ENCODE measurements around the gene MGLL.

Gene MGLL

GRCh38 chr3:127711896-127712295, 110.4 kb downstream of the MGLL start:
- TF ChIP-seq, protein P1, sequence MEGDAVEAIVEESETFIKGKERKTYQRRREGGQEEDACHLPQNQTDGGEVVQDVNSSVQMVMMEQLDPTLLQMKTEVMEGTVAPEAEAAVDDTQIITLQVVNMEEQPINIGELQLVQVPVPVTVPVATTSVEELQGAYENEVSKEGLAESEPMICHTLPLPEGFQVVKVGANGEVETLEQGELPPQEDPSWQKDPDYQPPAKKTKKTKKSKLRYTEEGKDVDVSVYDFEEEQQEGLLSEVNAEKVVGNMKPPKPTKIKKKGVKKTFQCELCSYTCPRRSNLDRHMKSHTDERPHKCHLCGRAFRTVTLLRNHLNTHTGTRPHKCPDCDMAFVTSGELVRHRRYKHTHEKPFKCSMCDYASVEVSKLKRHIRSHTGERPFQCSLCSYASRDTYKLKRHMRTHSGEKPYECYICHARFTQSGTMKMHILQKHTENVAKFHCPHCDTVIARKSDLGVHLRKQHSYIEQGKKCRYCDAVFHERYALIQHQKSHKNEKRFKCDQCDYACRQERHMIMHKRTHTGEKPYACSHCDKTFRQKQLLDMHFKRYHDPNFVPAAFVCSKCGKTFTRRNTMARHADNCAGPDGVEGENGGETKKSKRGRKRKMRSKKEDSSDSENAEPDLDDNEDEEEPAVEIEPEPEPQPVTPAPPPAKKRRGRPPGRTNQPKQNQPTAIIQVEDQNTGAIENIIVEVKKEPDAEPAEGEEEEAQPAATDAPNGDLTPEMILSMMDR (IDR thresholded peaks at IDR 0.05; ENCODE audit: insufficient read depth, low read length): no peak
- no peak for TF ChIP-seq POLR2AphosphoS5 (IDR thresholded peaks at IDR 0.05; ENCODE audit: low read depth)
- TF ChIP-seq, protein P2, sequence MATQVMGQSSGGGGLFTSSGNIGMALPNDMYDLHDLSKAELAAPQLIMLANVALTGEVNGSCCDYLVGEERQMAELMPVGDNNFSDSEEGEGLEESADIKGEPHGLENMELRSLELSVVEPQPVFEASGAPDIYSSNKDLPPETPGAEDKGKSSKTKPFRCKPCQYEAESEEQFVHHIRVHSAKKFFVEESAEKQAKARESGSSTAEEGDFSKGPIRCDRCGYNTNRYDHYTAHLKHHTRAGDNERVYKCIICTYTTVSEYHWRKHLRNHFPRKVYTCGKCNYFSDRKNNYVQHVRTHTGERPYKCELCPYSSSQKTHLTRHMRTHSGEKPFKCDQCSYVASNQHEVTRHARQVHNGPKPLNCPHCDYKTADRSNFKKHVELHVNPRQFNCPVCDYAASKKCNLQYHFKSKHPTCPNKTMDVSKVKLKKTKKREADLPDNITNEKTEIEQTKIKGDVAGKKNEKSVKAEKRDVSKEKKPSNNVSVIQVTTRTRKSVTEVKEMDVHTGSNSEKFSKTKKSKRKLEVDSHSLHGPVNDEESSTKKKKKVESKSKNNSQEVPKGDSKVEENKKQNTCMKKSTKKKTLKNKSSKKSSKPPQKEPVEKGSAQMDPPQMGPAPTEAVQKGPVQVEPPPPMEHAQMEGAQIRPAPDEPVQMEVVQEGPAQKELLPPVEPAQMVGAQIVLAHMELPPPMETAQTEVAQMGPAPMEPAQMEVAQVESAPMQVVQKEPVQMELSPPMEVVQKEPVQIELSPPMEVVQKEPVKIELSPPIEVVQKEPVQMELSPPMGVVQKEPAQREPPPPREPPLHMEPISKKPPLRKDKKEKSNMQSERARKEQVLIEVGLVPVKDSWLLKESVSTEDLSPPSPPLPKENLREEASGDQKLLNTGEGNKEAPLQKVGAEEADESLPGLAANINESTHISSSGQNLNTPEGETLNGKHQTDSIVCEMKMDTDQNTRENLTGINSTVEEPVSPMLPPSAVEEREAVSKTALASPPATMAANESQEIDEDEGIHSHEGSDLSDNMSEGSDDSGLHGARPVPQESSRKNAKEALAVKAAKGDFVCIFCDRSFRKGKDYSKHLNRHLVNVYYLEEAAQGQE (IDR thresholded peaks at IDR 0.05; ENCODE audit: insufficient replicate concordance, low read depth): no peak
- TF ChIP-seq GABPA (IDR thresholded peaks at IDR 0.05; ENCODE audit: low read depth): no peak
- TF ChIP-seq SPI1 (IDR thresholded peaks at IDR 0.05; ENCODE audit: borderline replicate concordance, low read depth): no peak
- DNase-seq (ENCODE audit: low read depth in 1 of 2, low spot score in 1 of 2): no peak
- Histone ChIP-seq H3K27ac (replicated peaks) (no peak overlapping the region), H3K27me3 (ENCODE audit: insufficient read depth, poor library complexity, severe bottlenecking) (no peaks in the 10 kb centered on the region), H3K4me3 (replicated peaks; ENCODE audit: insufficient read depth, low read length) (no peak overlapping the region)

DNA sequence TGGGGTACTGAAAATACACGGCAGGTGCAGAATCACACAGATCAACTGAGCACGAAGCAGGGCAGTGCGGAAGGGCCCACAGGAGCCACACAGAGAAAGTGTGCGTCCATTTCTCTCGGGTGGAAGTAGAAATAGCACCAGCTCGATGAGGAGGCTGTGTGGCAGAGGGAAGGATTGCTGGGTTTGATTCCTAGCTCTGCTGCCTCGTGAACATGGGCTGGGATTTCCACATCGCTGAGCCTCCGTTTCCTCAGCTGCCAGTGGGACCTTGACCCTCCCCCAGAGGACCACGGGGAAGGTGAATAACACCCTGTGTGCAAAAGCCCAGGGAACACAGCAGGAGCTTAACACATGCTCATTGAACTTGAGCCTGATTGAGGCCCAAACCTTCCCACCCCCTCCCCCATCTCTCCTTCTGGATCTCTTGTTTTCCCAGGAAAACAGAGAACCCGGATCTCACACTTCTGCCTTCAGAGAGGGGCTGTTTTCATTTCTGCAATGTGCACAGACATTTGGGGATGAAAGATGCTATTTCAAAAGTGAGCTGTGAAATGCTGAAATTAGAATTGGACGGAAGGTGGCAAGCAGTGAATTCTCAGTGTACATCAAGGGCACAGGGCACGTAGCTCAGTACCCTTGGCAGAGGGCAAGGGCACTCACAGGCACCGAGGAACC, 111.2 kb downstream of the MGLL start:
- Histone ChIP-seq H3K4me3 (replicated peaks; ENCODE audit: insufficient read depth, low read length) (no peak overlapping the region), H3K27me3 (ENCODE audit: insufficient read depth, poor library complexity, severe bottlenecking) (no peaks in the 10 kb centered on the region), H3K27ac (replicated peaks) (no peak overlapping the region)
- no peak for DNase-seq (ENCODE audit: low read depth in 1 of 2, low spot score in 1 of 2)
- TF ChIP-seq GABPA (IDR thresholded peaks at IDR 0.05; ENCODE audit: low read depth): no peak
- no peak for TF ChIP-seq SPI1 (IDR thresholded peaks at IDR 0.05; ENCODE audit: borderline replicate concordance, low read depth)
- TF ChIP-seq, protein P1 (IDR thresholded peaks at IDR 0.05; ENCODE audit: insufficient read depth, low read length): no peak
- TF ChIP-seq POLR2AphosphoS5 (IDR thresholded peaks at IDR 0.05; ENCODE audit: low read depth): no peak
- TF ChIP-seq, protein P2 (IDR thresholded peaks at IDR 0.05; ENCODE audit: insufficient replicate concordance, low read depth): no peak

DNA sequence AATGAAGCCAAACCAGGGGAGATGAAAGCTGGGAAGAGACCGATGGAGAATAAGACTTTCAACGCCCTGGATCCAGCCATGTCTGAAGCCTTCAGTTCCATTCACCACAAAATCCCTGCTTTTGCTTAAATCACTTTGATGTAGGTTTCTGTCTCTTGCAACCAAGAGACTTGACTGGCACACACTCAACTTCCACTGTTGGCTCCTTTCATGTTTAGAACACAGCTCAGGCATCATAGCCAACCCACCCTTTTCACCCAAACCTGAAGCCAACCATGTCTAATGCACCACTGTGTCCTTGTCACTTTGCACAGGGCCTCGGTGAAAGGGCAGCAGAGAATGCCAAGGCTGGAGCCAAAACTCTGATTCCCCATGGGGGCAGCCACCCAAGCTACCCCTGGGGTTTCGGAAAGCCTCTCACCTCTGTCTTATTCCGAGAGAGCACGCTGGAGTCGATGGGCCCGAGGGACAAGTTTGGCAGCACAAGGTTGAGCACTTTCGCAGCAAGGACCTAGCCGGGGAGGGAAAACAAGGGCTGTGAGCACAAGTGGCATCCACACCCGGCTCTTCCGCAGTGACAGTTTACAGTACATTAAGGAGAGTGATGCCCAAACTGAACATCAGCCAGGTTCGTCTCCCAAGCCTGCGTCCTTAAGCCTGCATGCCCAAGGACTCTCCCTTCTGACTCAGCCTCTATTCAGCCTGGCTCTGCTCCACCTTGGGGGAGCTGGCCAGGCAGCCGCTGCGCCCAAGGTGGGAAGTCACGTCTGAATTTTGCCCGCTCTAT, 112.0 kb downstream of the MGLL start:
- Histone ChIP-seq H3K27me3 (ENCODE audit: insufficient read depth, poor library complexity, severe bottlenecking) (no peaks in the 10 kb centered on the region), H3K27ac (replicated peaks) (no peak overlapping the region), H3K4me3 (replicated peaks; ENCODE audit: insufficient read depth, low read length) (no peak overlapping the region)
- TF ChIP-seq POLR2AphosphoS5 (IDR thresholded peaks at IDR 0.05; ENCODE audit: low read depth) (no peak), GABPA (IDR thresholded peaks at IDR 0.05; ENCODE audit: low read depth) (no peak), SPI1 (IDR thresholded peaks at IDR 0.05; ENCODE audit: borderline replicate concordance, low read depth) (no peak)
- TF ChIP-seq, protein P1 (IDR thresholded peaks at IDR 0.05; ENCODE audit: insufficient read depth, low read length): no peak
- TF ChIP-seq, protein P2 (IDR thresholded peaks at IDR 0.05; ENCODE audit: insufficient replicate concordance, low read depth): no peak
- DNase-seq (ENCODE audit: low read depth in 1 of 2, low spot score in 1 of 2): no peak

All from HL-60 (cell line).